HG03521 (cell line): ENCODE data around the gene SYCP2L.
A peak's percentile ranks its signal among the peaks of the same experiment; 100 is the strongest.
"Not testable (repeated sequence)": the region's sequence is repeated elsewhere in the genome, so short reads cannot be mapped to it uniquely, and the experiment has no call there.

ENCODE experiments used
- ATAC-seq: cut with Tn5 transposase; IDR thresholded peaks from one replicate; pipeline ENCODE4 v1.9.1; 2021; ENCODE audit warnings: mild to moderate bottlenecking, moderate library complexity; ENCODE audit not compliant: unreplicated experiment

The SYCP2L gene

GRCh38 chr6:10877012-10877411 is 9.8 kb upstream of the SYCP2L start:
- no peak for ATAC-seq

- no peak for ATAC-seq
Observed at GRCh38 chr6:10877871-10878270, 9.0 kb upstream of the SYCP2L start.

GRCh38 chr6:10880366-10880765 is 6.5 kb upstream of the SYCP2L start:
- no peak for ATAC-seq

GRCh38 chr6:10882253-10882630 is 4.6 kb upstream of the SYCP2L start:
- ATAC-seq = not testable (repeated sequence)

- no peak for ATAC-seq
Observed at GRCh38 chr6:10882657-10883171, 4.1 kb upstream of the SYCP2L start.

GRCh38 chr6:10883312-10884244 is 3.3 kb upstream of the SYCP2L start:
- ATAC-seq = no peak

GRCh38 chr6:10884245-10884972 is 2.4 kb upstream of the SYCP2L start:
- ATAC-seq = no peak

- ATAC-seq = not testable (repeated sequence)
Observed at GRCh38 chr6:10886365-10886690, 524 bp upstream of the SYCP2L start.

- ATAC-seq = no peak
Observed at GRCh38 chr6:10890151-10890550, 3.3 kb downstream of the SYCP2L start.

GRCh38 chr6:10891960-10892359 is 5.1 kb downstream of the SYCP2L start:
- ATAC-seq = no peak

GRCh38 chr6:10894958-10895357 is 8.1 kb downstream of the SYCP2L start:
- no peak for ATAC-seq

- ATAC-seq = no peak
Observed at GRCh38 chr6:10896691-10897090, 9.8 kb downstream of the SYCP2L start.

GRCh38 chr6:10901770-10902169 is 14.9 kb downstream of the SYCP2L start:
- peak; percentile 88 for ATAC-seq

GRCh38 chr6:10904015-10904414 is 17.2 kb downstream of the SYCP2L start:
- ATAC-seq = no peak

GRCh38 chr6:10908228-10908627 is 21.4 kb downstream of the SYCP2L start:
- ATAC-seq = no peak

GRCh38 chr6:10919520-10919919 is 32.7 kb downstream of the SYCP2L start:
- ATAC-seq = not testable (repeated sequence)

- ATAC-seq = no peak
Observed at GRCh38 chr6:10933126-10933525, 46.3 kb downstream of the SYCP2L start.

- ATAC-seq = no peak
Observed at GRCh38 chr6:10939840-10940239, 53.0 kb downstream of the SYCP2L start.

- ATAC-seq = no peak
Observed at GRCh38 chr6:10945845-10946244, 59.0 kb downstream of the SYCP2L start.

GRCh38 chr6:10947966-10948365 is 61.1 kb downstream of the SYCP2L start:
- ATAC-seq = no peak

- ATAC-seq = no peak
Observed at GRCh38 chr6:10949579-10950490, 63.0 kb downstream of the SYCP2L start.
